IMR-90 (cell line): ENCODE measurements around the gene ACP1. TPM values are rescaled to one million over a fixed set of nuclear protein-coding genes. Genes with fewer than 3 reads are reported as not detected.

ENCODE experiments used
- ATAC-seq: fragments of 200-7000 bp; cut with Tn5 transposase; 2 replicates; pipeline ENCODE4 v1.9.1; 2020; ENCODE audit warnings: low read depth, mild to moderate bottlenecking, moderate library complexity
- BruUV-seq: library from RNA; stranded (reverse); fragments of 400-500 nt; replicated peaks from 2 replicates; lab custom pipeline; 2021; lab: Mats Ljungman, UMichigan
- CTCF ChIA-PET: fragments of 300-600 bp; formaldehyde crosslinking; extraction: SDS; loops from one replicate; lab custom pipeline; 2021; ENCODE audit warnings: antibody characterized with exemption; lab: Yijun Ruan, JAX
- POLR2A ChIA-PET: fragments of 300-600 bp; sonication (Branson Sonifier 250); formaldehyde crosslinking; loops from one replicate; lab custom pipeline; 2022; ENCODE audit warnings: antibody characterized with exemption; ENCODE audit not compliant: unreplicated experiment; lab: Charles Lee
- DNase-seq: peaks from one replicate; pipeline ENCODE4 v3.0.0; 2013
- H2AFZ ChIP-seq: replicated peaks from 2 replicates; pipeline ENCODE3; 2013; ENCODE audit warnings: low read length, mild to moderate bottlenecking; ENCODE audit not compliant: poor library complexity
- H2AK5ac ChIP-seq: 2 replicates; pipeline ENCODE4 v1.6.1; 2013; ENCODE audit warnings: low read depth, low read length, inconsistent platforms
- H2AK9ac ChIP-seq: replicated peaks from 2 replicates; pipeline ENCODE3; 2013; ENCODE audit warnings: mild to moderate bottlenecking, low read depth, low read length, moderate library complexity; ENCODE audit not compliant: poor library complexity
- H2BK120ac ChIP-seq: 2 replicates; pipeline ENCODE4 v1.6.1; 2013; ENCODE audit warnings: low read depth, low read length, inconsistent platforms
- H2BK15ac ChIP-seq: 3 replicates; pipeline ENCODE4 v1.6.1; 2013; ENCODE audit warnings: low read depth, low read length, inconsistent platforms
- H2BK20ac ChIP-seq: 2 replicates; pipeline ENCODE4 v1.6.1; 2013; ENCODE audit warnings: low read depth, mild to moderate bottlenecking, inconsistent platforms, low read length, moderate library complexity
- H2BK5ac ChIP-seq: 2 replicates; pipeline ENCODE4 v1.6.1; 2013; ENCODE audit warnings: mild to moderate bottlenecking, low read depth, low read length, inconsistent platforms; ENCODE audit not compliant: poor library complexity, severe bottlenecking
- H3K14ac ChIP-seq: replicated peaks from 2 replicates; pipeline ENCODE4 v1.6.1; 2013; ENCODE audit warnings: low read depth, low read length, inconsistent platforms
- H3K18ac ChIP-seq: 2 replicates; pipeline ENCODE4 v1.6.1; 2013; ENCODE audit warnings: low read depth, low read length, control low read depth
- H3K23ac ChIP-seq: 2 replicates; pipeline ENCODE4 v1.6.1; 2013; ENCODE audit warnings: low read depth, low read length, inconsistent platforms
- H3K27ac ChIP-seq: 2 replicates; pipeline ENCODE4 v1.5.1; 2013; ENCODE audit warnings: mild to moderate bottlenecking, control low read depth, low read length; ENCODE audit not compliant: insufficient read depth
- H3K27me3 ChIP-seq: 2 replicates; pipeline ENCODE4 v1.6.1; 2013; ENCODE audit warnings: low read length; ENCODE audit not compliant: control insufficient read depth, insufficient read depth
- H3K36me3 ChIP-seq: 2 replicates; pipeline ENCODE4 v1.6.1; 2013; ENCODE audit warnings: low read length, mixed read lengths; ENCODE audit not compliant: control insufficient read depth, insufficient read depth
- H3K4ac ChIP-seq: 2 replicates; pipeline ENCODE4 v1.6.1; 2013; ENCODE audit warnings: low read depth, low read length, inconsistent platforms
- H3K4me1 ChIP-seq: 2 replicates; pipeline ENCODE4 v1.6.1; 2013; ENCODE audit warnings: low read length, mixed read lengths; ENCODE audit not compliant: control insufficient read depth, insufficient read depth
- H3K4me2 ChIP-seq: 2 replicates; pipeline ENCODE4 v1.6.1; 2013; ENCODE audit warnings: low read depth, mild to moderate bottlenecking, control low read depth, low read length, moderate library complexity
- H3K4me3 ChIP-seq: 2 replicates; pipeline ENCODE4 v1.5.1; 2013; ENCODE audit warnings: low read depth, mild to moderate bottlenecking, control low read depth, low read length, moderate library complexity; ENCODE audit not compliant: insufficient read depth
- H3K56ac ChIP-seq: 2 replicates; pipeline ENCODE4 v1.6.1; 2013; ENCODE audit warnings: low read length, inconsistent platforms; ENCODE audit not compliant: insufficient read depth; ENCODE audit errors: extremely low read depth
- H3K79me1 ChIP-seq, 2 experiments: 2 replicates each; pipeline ENCODE4 v1.6.1; 2013; ENCODE audit warnings: low read length in 2 of 2, inconsistent platforms in 1 of 2, low read depth in 1 of 2
- H3K9ac ChIP-seq: 2 replicates; pipeline ENCODE4 v1.6.1; 2013; ENCODE audit warnings: low read depth, low read length, control low read depth
- H3K9me1 ChIP-seq: 2 replicates; pipeline ENCODE4 v1.6.1; 2013; ENCODE audit warnings: low read length, inconsistent platforms; ENCODE audit not compliant: insufficient read depth
- H3K9me3 ChIP-seq: 2 replicates; pipeline ENCODE4 v1.6.1; 2013; ENCODE audit warnings: low read length; ENCODE audit not compliant: control insufficient read depth, insufficient read depth
- H4K20me1 ChIP-seq: 2 replicates; pipeline ENCODE4 v1.6.1; 2013; ENCODE audit warnings: low read length, inconsistent platforms; ENCODE audit not compliant: insufficient read depth
- H4K5ac ChIP-seq: 2 replicates; pipeline ENCODE4 v1.6.1; 2013; ENCODE audit warnings: mild to moderate bottlenecking, low read depth, low read length, control low read depth
- H4K8ac ChIP-seq, 2 experiments: 2 replicates each; pipeline ENCODE4 v1.6.1; 2013; ENCODE audit warnings: low read depth in 2 of 2, low read length in 2 of 2, control low read depth in 1 of 2, inconsistent platforms in 1 of 2
- H4K91ac ChIP-seq: 2 replicates; pipeline ENCODE4 v1.6.1; 2013; ENCODE audit warnings: low read depth, low read length, inconsistent platforms; ENCODE audit not compliant: insufficient read depth
- CHD1 ChIP-seq: IDR thresholded peaks from 2 replicates; pipeline ENCODE4 v1.6.1; 2012; ENCODE audit warnings: low read depth, low read length, improper control_type of control experiment
- ELK1 ChIP-seq: fragments of 150-350 bp; IDR thresholded peaks from 2 replicates; pipeline ENCODE4 v1.6.1; 2016; ENCODE audit warnings: low read depth, mild to moderate bottlenecking, low read length, moderate library complexity, borderline replicate concordance
- FOS ChIP-seq: fragments of 150-350 bp; IDR thresholded peaks from 2 replicates; pipeline ENCODE4 v1.6.1; 2016; ENCODE audit warnings: low read depth, low read length
- MXI1 ChIP-seq: IDR thresholded peaks from 2 replicates; pipeline ENCODE4 v1.6.1; 2012; ENCODE audit warnings: low read depth, mild to moderate bottlenecking, low read length, moderate library complexity, borderline replicate concordance
- POLR2A ChIP-seq: IDR thresholded peaks from 2 replicates; pipeline ENCODE4 v1.6.1; 2012; ENCODE audit warnings: mild to moderate bottlenecking, low read depth, low read length
- RCOR1 ChIP-seq: IDR thresholded peaks from 2 replicates; pipeline ENCODE4 v1.6.1; 2012; ENCODE audit warnings: mild to moderate bottlenecking, low read length, improper control_type of control experiment; ENCODE audit not compliant: insufficient replicate concordance
- SMC3 ChIP-seq: fragments of 150-350 bp; IDR thresholded peaks from 2 replicates; pipeline ENCODE4 v1.6.1; 2016; ENCODE audit warnings: low read depth, mild to moderate bottlenecking, antibody characterized with exemption, low read length, moderate library complexity
- WGBS, 2 experiments: methylation state at CpG; one replicate each; pipeline versions ENCODE4 v1.1.5 to v1.1.7; 2013; ENCODE audit warnings: missing lambda C conversion rate in 2 of 2; ENCODE audit not compliant: insufficient read length in 1 of 2; ENCODE audit errors: extremely low coverage in 2 of 2; 5-methylcytosine and 5-hydroxymethylcytosine counted together
- dilution Hi-C: fragments of 300-500 bp; cut with HindIII; formaldehyde crosslinking; loops from one replicate; pipeline ENCODE4 v1.14.3; 2018; ENCODE audit warnings: low sequenced_read_pairs; ENCODE audit not compliant: unreplicated experiment
- in situ Hi-C: fragments of 300-500 bp; cut with MboI; formaldehyde crosslinking; loops from 3 replicates; pipeline ENCODE4 v1.14.3; 2019; ENCODE audit warnings: low sequenced_read_pairs, inconsistent platforms, mixed read lengths
- intact Hi-C: fragments of 100-400 bp; cut with micrococcal nuclease; formaldehyde crosslinking; loops from 2 replicates; pipeline ENCODE4 v1.10.0; 2022
- polyA plus RNA-seq, 3 experiments: library from polyadenylated mRNA; depleted of rRNA; stranded (reverse); fragments of >200 nt; gene quantifications; 2 replicates each; pipeline ENCODE4 v1.2.3, GENCODE V29; 2012; ENCODE audit warnings: low replicate concordance in 1 of 3
- total RNA-seq: library from RNA; depleted of rRNA; stranded (reverse); fragments of >200 nt; gene quantifications from 2 replicates; pipeline ENCODE4 v1.2.3, GENCODE V29; 2012
- TF ChIP-seq, protein P1 (sequence below): fragments of 150-350 bp; IDR thresholded peaks from 2 replicates; pipeline ENCODE4 v1.6.1; 2017; ENCODE audit warnings: mild to moderate bottlenecking, antibody characterized with exemption, low read length, low read depth

The ACP1 gene
- total and polyA plus RNA-seq, 2 of the 4 experiments (the other 2 are of a cell fraction) = 85.7 to 104 TPM

DNA sequence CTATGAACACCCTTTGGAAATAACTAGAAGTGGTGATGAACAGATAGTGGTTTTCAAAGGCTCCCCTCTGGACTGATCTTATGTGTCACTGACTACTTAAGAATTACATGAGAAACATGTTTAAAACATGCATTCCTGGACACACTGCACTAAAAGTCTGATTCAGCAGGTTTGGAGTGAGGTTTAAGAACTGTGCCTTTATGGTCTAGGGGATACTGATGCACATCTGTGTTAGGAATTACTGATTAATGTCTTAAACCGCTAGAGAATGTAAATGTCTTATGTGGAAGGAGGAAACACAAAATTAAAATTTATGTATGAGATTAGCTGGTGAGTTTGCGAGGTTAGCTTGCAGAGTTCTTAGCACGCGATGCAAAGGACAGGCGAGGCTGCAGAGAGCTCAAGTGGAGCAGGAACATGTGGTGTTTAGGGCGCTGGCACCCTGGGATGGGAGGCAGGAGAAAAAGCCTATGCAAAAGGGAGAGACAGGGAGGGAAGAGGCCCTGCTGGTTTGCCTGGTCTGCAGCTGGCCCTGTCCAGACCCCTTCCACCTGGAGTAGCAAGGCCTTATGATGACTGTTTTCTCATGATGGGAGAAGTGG lies 12.6 kb upstream of the ACP1 start:
- H3K4me1 ChIP-seq = no peaks in the 10 kb centered on the region
- H3K4me2 ChIP-seq = no peak overlapping the region
- no peak overlapping the region for H3K9ac ChIP-seq
- no peaks in the 10 kb centered on the region for H3K9me1 ChIP-seq
- no peak overlapping the region for H3K56ac ChIP-seq
- POLR2A ChIA-PET = interaction anchor here (0.6 kb wide), 1 partner anchor 1376 kb away, joined by 4 read pairs; no protein-coding TSS in a partner anchor
- no peak for ATAC-seq
- intact Hi-C loops = no loop called here
- TF ChIP-seq ELK1 (no peak), FOS (no peak), MXI1 (no peak), RCOR1 (no peak), CHD1 (no peak), SMC3 (no peak), POLR2A (no peak)
- TF ChIP-seq, protein P1, sequence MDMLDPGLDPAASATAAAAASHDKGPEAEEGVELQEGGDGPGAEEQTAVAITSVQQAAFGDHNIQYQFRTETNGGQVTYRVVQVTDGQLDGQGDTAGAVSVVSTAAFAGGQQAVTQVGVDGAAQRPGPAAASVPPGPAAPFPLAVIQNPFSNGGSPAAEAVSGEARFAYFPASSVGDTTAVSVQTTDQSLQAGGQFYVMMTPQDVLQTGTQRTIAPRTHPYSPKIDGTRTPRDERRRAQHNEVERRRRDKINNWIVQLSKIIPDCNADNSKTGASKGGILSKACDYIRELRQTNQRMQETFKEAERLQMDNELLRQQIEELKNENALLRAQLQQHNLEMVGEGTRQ = no peak
- H3K36me3 ChIP-seq = peaks cover 15% of the 10 kb centered on the region
- no peak overlapping the region for H3K18ac ChIP-seq
- 71% methylated on average over 2 of the region's 6 CpGs; no CpG with 5 or more reads in 1 of the 2 experiments for WGBS, 2 experiments
- no peak overlapping the region for H2AFZ ChIP-seq
- no peak overlapping the region for H2BK120ac ChIP-seq
- no peak overlapping the region for H2BK15ac ChIP-seq
- H3K9me3 ChIP-seq = no peaks in the 10 kb centered on the region
- H4K91ac ChIP-seq = no peak overlapping the region
- H3K27me3 ChIP-seq = no peaks in the 10 kb centered on the region
- H2BK5ac ChIP-seq = no peak overlapping the region
- no peak overlapping the region for H3K23ac ChIP-seq
- dilution Hi-C loops = no loop called here
- H4K8ac ChIP-seq = no peak overlapping the region
- no peak overlapping the region for H3K4me3 ChIP-seq
- H3K27ac ChIP-seq = no peak overlapping the region
- no peak overlapping the region for H3K4ac ChIP-seq
- no peak overlapping the region for H2AK9ac ChIP-seq
- no peaks in the 10 kb centered on the region for H4K20me1 ChIP-seq
- no peak overlapping the region for H3K14ac ChIP-seq
- no peak overlapping the region for H4K5ac ChIP-seq
- in situ Hi-C loops = no loop called here
- no peak overlapping the region for H2AK5ac ChIP-seq
- BruUV-seq = no TSS peak
- H2BK20ac ChIP-seq = no peak overlapping the region
- H3K79me1 ChIP-seq = no peaks in the 10 kb centered on the region
- CTCF ChIA-PET = no interaction called here
- no peak for DNase-seq
